Adrenal gland (tissue), 12 donors: ENCODE measurements around the gene SOCS3. TPM values are rescaled to one million over a fixed set of nuclear protein-coding genes. Genes with fewer than 3 reads are reported as not detected.

Experiments used
- DNase-seq, 7 donors: peaks; one replicate each; pipeline ENCODE4 v3.0.0-alpha.2; 2019 to 2020
- H3K27ac ChIP-seq, 5 donors: fragments of 200-600 bp; sonication (generic) in 4 of 5; 1 replicate in 3 of 5; 2 replicates in 2 of 5; pipeline versions ENCODE4 v1.5.1 to v1.8.0; 2016 to 2020; ENCODE audit warnings: mild to moderate bottlenecking in 1 of 5
- H3K27me3 ChIP-seq: fragments of 200-600 bp; 2 replicates; pipeline ENCODE4 v1.8.0; 2021
- H3K36me3 ChIP-seq, 2 donors: fragments of 200-600 bp; replicated peaks in 1 of 2; 1 replicate in 1 of 2; 2 replicates in 1 of 2; pipeline versions ENCODE4 v1.5.1 to v1.8.0; 2018 to 2022
- H3K4me1 ChIP-seq, 2 donors: fragments of 200-600 bp; replicated peaks in 1 of 2; 1 replicate in 1 of 2; 2 replicates in 1 of 2; pipeline versions ENCODE4 v1.5.1 to v1.8.0; 2018 to 2021
- H3K4me3 ChIP-seq, 4 donors: fragments of 200-600 bp; sonication (generic) in 3 of 4; one replicate each; pipeline ENCODE4 v1.5.1; 2016 to 2018
- H3K9me3 ChIP-seq, 3 donors: fragments of 200-600 bp; sonication (generic) in 1 of 3; replicated peaks in 1 of 3; 1 replicate in 2 of 3; 2 replicates in 1 of 3; pipeline versions ENCODE4 v1.5.1 to v1.8.0; 2016 to 2021
- CTCF ChIP-seq, 6 experiments: fragments of 450-650 bp in 4 of 6; fragments of 200-600 bp in 2 of 6; sonication (generic) in 1 of 6; IDR thresholded peaks; 1 replicate in 5 of 6; 2 replicates in 1 of 6; pipeline versions ENCODE4 v1.5.1 to v1.8.0; 2016 to 2021; ENCODE audit warnings: antibody characterized with exemption in 6 of 6, mild to moderate bottlenecking in 2 of 6, moderate library complexity in 1 of 6
- POLR2A ChIP-seq, 2 donors: fragments of 450-650 bp; IDR thresholded peaks; one replicate each; pipeline ENCODE4 v1.6.1; 2017; ENCODE audit warnings: antibody characterized with exemption in 2 of 2, mild to moderate bottlenecking in 2 of 2, moderate library complexity in 1 of 2
- WGBS, 4 donors: extraction: QIAGEN DNeasy Blood & Tissue Kit in 2 of 4; methylation state at CpG; one replicate each; pipeline versions ENCODE4 v1.1.5 to v1.1.7; 2013 to 2017; 5-methylcytosine and 5-hydroxymethylcytosine counted together
- intact Hi-C, 2 donors: fragments of 100-400 bp; cut with DNase I; formaldehyde crosslinking; loops; one replicate each; pipeline versions ENCODE4 v1.14.1 to v1.15.0; 2022 to 2023
- polyA plus RNA-seq, 3 donors: library from polyadenylated mRNA; stranded (reverse); fragments of 200-250 nt in 2 of 3; fragments of 350-450 nt in 1 of 3; fragmentation: Illumina TruSeq in 1 of 3; extraction: RNeasy Lipid Tissue Mini Kit (QIAGEN cat#74804) in 1 of 3; gene quantifications; one replicate each; pipeline ENCODE4 v1.2.3, GENCODE V29; 2013 to 2014
- total RNA-seq, 9 donors: library from RNA; depleted of rRNA in 4 of 9; stranded (reverse); fragments of >200 nt in 4 of 9; fragments of 120-200 nt in 1 of 9; fragmentation: NEBNext Ultra II Directional in 1 of 9; extraction: Animal tissue kit (Norgen Biotek cat#: 25700) in 1 of 9; gene quantifications; one replicate each; pipeline versions ENCODE4 v1.1.0 to v1.2.4, GENCODE V29; 2013 to 2023
- donor health status: healthy with polysubstance abuse.
- donor health status: Bipolar disorder and iron deficiency.
- donor health status: DM: yes; HTN: yes; CAD: no.
- donor health status: DM: no; HTN: no; CAD: no.
- donor health status: DM: no; HTN: no; CAD: no.
- donor health status: DM: yes; HTN: yes; CAD: no.

The SOCS3 gene
- total and polyA plus RNA-seq, 12 donors = 2.4 to 114 (median 39.8) TPM

- no peaks in the 10 kb centered on the region for H3K27me3 ChIP-seq
- H3K4me1 ChIP-seq = peaks cover 14 to 46% of the 10 kb centered on the region in 2 donors
- peak overlapping the region; percentile 30 to 96 (median 73) for H3K4me3 ChIP-seq
- TF ChIP-seq CTCF (IDR thresholded peaks at IDR 0.05) (peak in 1 of 6 experiments; percentile 17), POLR2A (IDR thresholded peaks at IDR 0.05) (no peak)
- intact Hi-C loops = no loop called here
- WGBS, 4 donors = 0 to 3% (median 1%) methylated on average over 13 to 70 of the region's 70 CpGs
- DNase-seq = peak in 5 of 7 donors; percentile 47 to 65 (median 61)
- H3K9me3 ChIP-seq = no peaks in the 10 kb centered on the region
- peak overlapping the region; percentile 48 to 95 (median 87) for H3K27ac ChIP-seq
- peaks cover 0 to 22% of the 10 kb centered on the region in 2 donors for H3K36me3 ChIP-seq
Measured at GRCh38 chr17:78359321-78359996, 418 bp downstream of the SOCS3 start.

GRCh38 chr17:78358538-78359320 lies 1.1 kb downstream of the SOCS3 start:
- Histone ChIP-seq H3K4me1 (peaks cover 14 to 48% of the 10 kb centered on the region in 2 donors), H3K27ac (peak overlapping the region in 4 of 5 donors; percentile 86 to 95 (median 90)), H3K36me3 (peaks cover 0 to 22% of the 10 kb centered on the region in 2 donors), H3K9me3 (no peaks in the 10 kb centered on the region), H3K4me3 (peak overlapping the region; percentile 30 to 96 (median 73)), H3K27me3 (no peaks in the 10 kb centered on the region)
- DNase-seq = peak in 2 of 7 donors; percentile 49 to 50
- no peak for TF ChIP-seq CTCF (IDR thresholded peaks at IDR 0.05)
- no peak for TF ChIP-seq POLR2A (IDR thresholded peaks at IDR 0.05)
- intact Hi-C loops = no loop called here
- WGBS, 4 donors = 13 to 35% (median 19%) methylated on average over 18 to 72 of the region's 72 CpGs

DNA sequence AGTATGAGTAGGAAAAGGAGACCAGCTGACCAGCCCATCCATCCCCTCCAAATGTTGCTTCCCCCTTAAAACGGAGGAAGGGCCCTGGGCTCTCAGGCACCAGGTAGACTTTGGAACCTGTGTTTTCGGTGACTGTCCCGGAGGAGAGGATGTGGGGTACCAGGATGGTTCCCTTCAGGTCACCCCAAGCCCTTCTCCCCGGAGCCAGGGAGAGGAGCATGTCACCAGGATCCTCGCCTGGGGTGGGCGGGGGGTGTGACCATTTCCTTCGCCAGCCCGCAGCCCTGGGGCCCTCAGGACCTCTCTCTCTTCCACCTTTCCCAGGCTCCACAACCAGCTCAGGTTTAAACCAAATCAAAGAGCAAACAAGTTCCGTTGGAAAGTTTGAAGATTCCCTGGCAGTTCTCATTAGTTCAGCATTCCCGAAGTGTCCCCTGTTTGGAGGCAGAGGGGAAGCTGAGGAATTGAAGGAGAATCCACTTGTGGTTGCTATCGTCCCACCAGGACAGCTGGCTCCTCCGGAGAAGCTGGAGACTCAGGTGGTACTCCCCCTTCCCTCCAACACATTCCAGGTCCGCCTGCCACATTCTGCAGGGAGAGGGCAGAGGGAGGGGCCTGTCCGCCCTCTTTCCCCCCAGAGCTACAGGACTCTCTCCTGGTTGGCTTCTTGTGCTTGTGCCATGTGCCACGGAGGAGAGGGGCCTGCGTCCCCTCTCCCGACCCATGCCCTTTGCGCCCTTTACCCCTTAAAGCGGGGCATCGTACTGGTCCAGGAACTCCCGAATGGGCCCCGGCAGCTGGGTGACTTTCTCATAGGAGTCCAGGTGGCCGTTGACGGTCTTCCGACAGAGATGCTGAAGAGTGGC lies 2.0 kb downstream of the SOCS3 start:
- H3K27ac ChIP-seq = peak overlapping the region in 2 of 5 donors; percentile 94 to 95
- intact Hi-C loops = no loop called here
- H3K4me1 ChIP-seq = peaks cover 18 to 55% of the 10 kb centered on the region in 2 donors

More for the DNA sequence above, 2.0 kb downstream of the SOCS3 start:
- Histone ChIP-seq H3K9me3 (no peaks in the 10 kb centered on the region), H3K4me3 (peak overlapping the region in 2 of 4 donors; percentile 78 to 96), H3K36me3 (peaks cover 0 to 22% of the 10 kb centered on the region in 2 donors), H3K27me3 (no peaks in the 10 kb centered on the region)
- 75 to 81% (median 80%) methylated on average over 8 to 25 of the region's 25 CpGs for WGBS, 4 donors
- DNase-seq = no peak
- TF ChIP-seq POLR2A (IDR thresholded peaks at IDR 0.05) (no peak), CTCF (IDR thresholded peaks at IDR 0.05) (no peak)
